Gastroesophageal sphincter (tissue), 4 donors: ENCODE results near the gene P2RY2. TPM values are rescaled to one million over a fixed set of nuclear protein-coding genes. Genes with fewer than 3 reads are reported as not detected.

Source experiments
- ATAC-seq: fragments of 150-250 bp; one replicate; pipeline ENCODE4 v1.9.1; 2016; ENCODE audit warnings: mild to moderate bottlenecking, moderate library complexity
- H3K27ac ChIP-seq, 4 donors: fragments of 200-600 bp; sonication (generic) in 3 of 4; 1 replicate in 3 of 4; 2 replicates in 1 of 4; pipeline ENCODE4 v1.5.1; 2016 to 2019
- H3K27me3 ChIP-seq: fragments of 200-600 bp; sonication (generic); one replicate; pipeline ENCODE4 v1.5.1; 2019
- H3K36me3 ChIP-seq, 2 donors: fragments of 200-600 bp; sonication (generic); one replicate each; pipeline ENCODE4 v1.5.1; 2019; ENCODE audit warnings: control low read depth in 1 of 2
- H3K4me1 ChIP-seq, 3 donors: fragments of 200-600 bp; sonication (generic); 1 replicate in 2 of 3; 2 replicates in 1 of 3; pipeline ENCODE4 v1.5.1; 2016 to 2019; ENCODE audit warnings: control low read depth in 2 of 3
- H3K4me3 ChIP-seq, 2 donors: fragments of 200-600 bp; sonication (generic); one replicate each; pipeline ENCODE4 v1.5.1; 2019; ENCODE audit warnings: mild to moderate bottlenecking in 1 of 2, moderate library complexity in 1 of 2
- H3K9me3 ChIP-seq, 3 donors: fragments of 200-600 bp; sonication (generic); one replicate each; pipeline ENCODE4 v1.5.1; 2017 to 2019; ENCODE audit warnings: control low read depth in 2 of 3
- CTCF ChIP-seq, 4 experiments: fragments of 200-600 bp in 2 of 4; fragments of 450-650 bp in 2 of 4; sonication (generic) in 1 of 4; IDR thresholded peaks; one replicate each; pipeline ENCODE4 v1.5.1; 2017 to 2019; ENCODE audit warnings: antibody characterized with exemption in 4 of 4, mild to moderate bottlenecking in 2 of 4, moderate library complexity in 2 of 4
- EP300 ChIP-seq: sonication (generic); formaldehyde crosslinking; IDR thresholded peaks from one replicate; pipeline ENCODE4 v1.6.1; 2017; ENCODE audit warnings: antibody characterized with exemption, mild to moderate bottlenecking
- POLR2A ChIP-seq, 2 donors: fragments of 450-650 bp; IDR thresholded peaks; one replicate each; pipeline ENCODE4 v1.6.1; 2017; ENCODE audit warnings: antibody characterized with exemption in 2 of 2, mild to moderate bottlenecking in 2 of 2, moderate library complexity in 1 of 2
- POLR2AphosphoS5 ChIP-seq: sonication (generic); formaldehyde crosslinking; IDR thresholded peaks from one replicate; pipeline ENCODE4 v1.6.1; 2017; ENCODE audit warnings: antibody characterized with exemption
- WGBS, 2 donors: methylation state at CpG; one replicate each; pipeline ENCODE4 v1.1.5; 2018; ENCODE audit warnings: low coverage in 1 of 2; 5-methylcytosine and 5-hydroxymethylcytosine counted together
- total RNA-seq, 4 donors: library from RNA; depleted of rRNA; stranded (reverse); fragments of >200 nt; gene quantifications; one replicate each; pipeline ENCODE4 v1.1.0, GENCODE V29; 2016

The P2RY2 gene
- total RNA-seq, 4 donors from 2014 or later = 0.35 to 2.5 (median 0.89) TPM

DNA sequence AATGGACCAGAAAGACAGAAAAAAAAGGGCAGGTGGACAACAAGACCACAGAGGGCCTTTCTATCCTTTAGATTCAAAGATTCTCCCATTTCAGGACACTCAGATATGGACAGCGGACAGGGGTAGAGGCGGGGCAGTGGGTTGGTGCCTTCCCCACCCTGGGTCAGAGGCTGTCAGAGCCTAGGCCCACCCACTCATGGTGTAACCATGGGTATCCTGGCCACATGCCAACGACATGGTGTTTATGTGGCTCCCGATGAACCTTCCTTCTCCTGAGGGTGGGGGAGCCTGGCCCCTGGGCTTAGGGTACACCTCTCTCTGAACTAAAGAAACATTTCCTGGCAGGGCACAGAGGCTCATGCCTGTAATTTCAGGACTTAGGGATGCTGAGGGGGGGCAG lies 14.3 kb upstream of the P2RY2 start:
- Histone ChIP-seq H3K27me3 (no peaks in the 10 kb centered on the region), H3K9me3 (no peaks in the 10 kb centered on the region), H3K36me3 (no peaks in the 10 kb centered on the region), H3K4me1 (no peaks in the 10 kb centered on the region), H3K4me3 (no peak overlapping the region), H3K27ac (no peak overlapping the region)
- TF ChIP-seq POLR2AphosphoS5 (no peak), POLR2A (IDR thresholded peaks at IDR 0.05) (no peak)
- ATAC-seq = no peak
- WGBS, 2 donors = 83% methylated on average over 4 of the region's 4 CpGs; no CpG with 5 or more reads in 1 of the 2 donors

- peak; percentile 64 for ATAC-seq
- 70 to 90% methylated on average over 2 of the region's 8 CpGs for WGBS, 2 donors
Observed at GRCh38 chr11:73204711-73205121, 13.4 kb upstream of the P2RY2 start.

GRCh38 chr11:73205661-73206343 lies 12.3 kb upstream of the P2RY2 start:
- H3K4me3 ChIP-seq = no peak overlapping the region
- no peaks in the 10 kb centered on the region for H3K9me3 ChIP-seq
- WGBS, 2 donors = 88 to 96% methylated on average over 4 to 5 of the region's 5 CpGs
- no peak overlapping the region for H3K27ac ChIP-seq
- no peaks in the 10 kb centered on the region for H3K4me1 ChIP-seq
- H3K27me3 ChIP-seq = no peaks in the 10 kb centered on the region
- TF ChIP-seq EP300 = no peak
- H3K36me3 ChIP-seq = no peaks in the 10 kb centered on the region
- ATAC-seq = no peak

More at GRCh38 chr11:73204711-73205121, 13.4 kb upstream of the P2RY2 start:
- H3K27me3 ChIP-seq = no peaks in the 10 kb centered on the region
- no peaks in the 10 kb centered on the region for H3K36me3 ChIP-seq
- TF ChIP-seq CTCF (IDR thresholded peaks at IDR 0.05) (no peak), POLR2AphosphoS5 (no peak), EP300 (no peak), POLR2A (IDR thresholded peaks at IDR 0.05) (no peak)
- no peak overlapping the region for H3K4me3 ChIP-seq
- H3K4me1 ChIP-seq = no peaks in the 10 kb centered on the region
- no peaks in the 10 kb centered on the region for H3K9me3 ChIP-seq
- H3K27ac ChIP-seq = no peak overlapping the region

DNA sequence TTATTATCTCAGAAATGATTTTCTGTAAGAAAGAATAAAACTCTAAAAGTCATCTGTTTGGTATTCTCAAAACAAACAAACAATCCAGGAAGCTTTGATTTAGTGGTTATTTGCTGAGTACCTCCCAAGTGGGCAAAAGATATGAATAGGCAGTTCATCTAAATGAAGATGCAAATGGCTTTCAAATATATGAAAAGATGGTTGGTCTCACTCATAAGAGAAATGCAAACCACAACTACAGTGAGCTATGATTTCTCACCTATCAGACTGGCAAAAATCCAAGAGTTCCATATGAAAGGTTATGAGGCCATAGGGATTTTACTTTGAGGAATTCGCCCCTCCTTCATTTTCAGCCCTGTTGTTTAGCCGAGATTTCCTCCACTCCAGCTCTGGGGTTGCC lies 11.3 kb upstream of the P2RY2 start:
- no peak overlapping the region for H3K27ac ChIP-seq
- no peaks in the 10 kb centered on the region for H3K36me3 ChIP-seq
- H3K9me3 ChIP-seq = no peaks in the 10 kb centered on the region
- no peak for TF ChIP-seq POLR2A (IDR thresholded peaks at IDR 0.05)
- TF ChIP-seq EP300 = no peak
- TF ChIP-seq CTCF (IDR thresholded peaks at IDR 0.05) = no peak
- no peak for TF ChIP-seq POLR2AphosphoS5
- H3K27me3 ChIP-seq = no peaks in the 10 kb centered on the region
- H3K4me3 ChIP-seq = no peak overlapping the region
- no peaks in the 10 kb centered on the region for H3K4me1 ChIP-seq
- WGBS, 2 donors = 60 to 83% methylated on average over 1 to 2 of the region's 2 CpGs
- no peak for ATAC-seq

DNA sequence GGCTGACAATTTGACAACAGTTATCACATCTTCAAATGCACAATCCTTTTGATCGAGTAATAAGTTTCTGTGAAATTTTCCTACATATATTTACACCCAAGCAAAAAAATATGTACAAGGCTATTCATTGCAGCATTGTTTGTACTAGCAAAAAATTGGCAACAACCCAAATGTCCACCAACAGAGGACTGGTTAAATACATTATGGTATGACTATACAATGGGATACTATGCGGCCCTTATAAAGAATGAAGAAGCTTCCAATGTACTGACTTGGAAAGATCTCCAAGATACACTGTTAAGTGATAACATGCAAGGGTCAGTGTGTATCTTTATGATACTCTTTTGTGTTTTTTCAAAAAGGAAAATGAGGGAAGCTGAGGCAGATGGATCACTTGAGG lies 8.2 kb upstream of the P2RY2 start:
- Histone ChIP-seq H3K36me3 (no peaks in the 10 kb centered on the region), H3K4me3 (no peak overlapping the region), H3K27ac (no peak overlapping the region), H3K9me3 (no peaks in the 10 kb centered on the region), H3K27me3 (no peaks in the 10 kb centered on the region), H3K4me1 (no peaks in the 10 kb centered on the region)
- TF ChIP-seq POLR2AphosphoS5 (no peak), POLR2A (IDR thresholded peaks at IDR 0.05) (no peak), CTCF (IDR thresholded peaks at IDR 0.05) (no peak), EP300 (no peak)
- WGBS, 2 donors = 97 to 100% methylated on average over 2 of the region's 2 CpGs
- no peak for ATAC-seq

- Histone ChIP-seq H3K4me1 (no peaks in the 10 kb centered on the region), H3K4me3 (no peak overlapping the region), H3K36me3 (no peaks in the 10 kb centered on the region), H3K9me3 (no peaks in the 10 kb centered on the region), H3K27ac (no peak overlapping the region), H3K27me3 (no peaks in the 10 kb centered on the region)
- WGBS, 2 donors = 81 to 100% methylated on average over 1 to 4 of the region's 4 CpGs
- TF ChIP-seq POLR2AphosphoS5 (no peak), EP300 (no peak), CTCF (IDR thresholded peaks at IDR 0.05) (no peak), POLR2A (IDR thresholded peaks at IDR 0.05) (no peak)
- ATAC-seq = no peak
Observed at GRCh38 chr11:73210916-73211667, 7.0 kb upstream of the P2RY2 start.
